ENCODE data around the gene THAP9. TPM values are rescaled to one million over a fixed set of nuclear protein-coding genes. Genes with fewer than 3 reads are reported as not detected.

THAP9 gene
- polyA plus RNA-seq, 3 donors = 1.4 to 1.9 (median 1.4) TPM

GRCh38 chr4:82851318-82851717 is 49.2 kb upstream of the THAP9 start:
- DNase-seq = no peak
- H4K20me1 ChIP-seq (ENCODE audit: insufficient read depth, low read length) = no peaks in the 10 kb centered on the region
- no peak overlapping the region for H3K4me3 Mint-ChIP-seq
- no peak overlapping the region for H3K4me3 ChIP-seq (replicated peaks in 1 of 3; ENCODE audit: low read depth in 2 of 3, low read length in 3 of 3)
- peaks cover 82 to 94% of the 10 kb centered on the region in 2 donors for H3K36me3 Mint-ChIP-seq
- no peaks in the 10 kb centered on the region for H3K9me3 ChIP-seq (replicated peaks in 1 of 2; ENCODE audit: control insufficient read depth in 1 of 2, insufficient read depth in 1 of 2, low read length in 2 of 2)
- H3K4me1 ChIP-seq (ENCODE audit: control insufficient read depth in 1 of 2, insufficient read depth in 2 of 2, low read length in 2 of 2) = no peaks in the 10 kb centered on the region
- H2AFZ ChIP-seq (ENCODE audit: insufficient read depth, low read depth, low read length, poor library complexity, severe bottlenecking) = no peak overlapping the region
- H3K79me2 ChIP-seq (ENCODE audit: insufficient read depth, low read length) = peaks cover 3% of the 10 kb centered on the region
- H3K9me3 Mint-ChIP-seq = no peaks in the 10 kb centered on the region
- peak overlapping the region in 1 of 2 donors; percentile 41 for H3K27ac ChIP-seq (ENCODE audit: low read depth in 1 of 2, low read length in 2 of 2)
- no peak overlapping the region for H3K4me2 ChIP-seq (replicated peaks; ENCODE audit: extremely low read depth, low read length, poor library complexity, severe bottlenecking)
- intact Hi-C loops (cut with micrococcal nuclease) = loop anchor here in 1 of 2 donors (10.0 kb wide), 1 partner anchor 53 kb away; the partner anchor contains the start of gene THAP9
- H3K4me1 Mint-ChIP-seq = no peaks in the 10 kb centered on the region
- WGBS (ENCODE audit: insufficient coverage) = no CpG with 5 or more reads among the region's 2 CpGs
- peak overlapping the region in 1 of 7 donors; percentile 48 for H3K27ac Mint-ChIP-seq
- H3K27me3 Mint-ChIP-seq (ENCODE audit: low read depth in 3 of 3) = no peaks in the 10 kb centered on the region
- H3K36me3 ChIP-seq (replicated peaks in 1 of 2; ENCODE audit: control insufficient read depth in 1 of 2, insufficient read depth in 2 of 2, low read length in 2 of 2) = peaks cover 92 to 100% of the 10 kb centered on the region in 2 donors
- TF ChIP-seq CTCF (IDR thresholded peaks at IDR 0.05) = no peak
- H3K27me3 ChIP-seq (ENCODE audit: control insufficient read depth in 2 of 2, insufficient read depth in 2 of 2, low read length in 2 of 2) = no peaks in the 10 kb centered on the region
- no peak overlapping the region for H3K9ac ChIP-seq (ENCODE audit: insufficient read depth, low read length, poor library complexity, severe bottlenecking)

- peaks cover 80 to 93% of the 10 kb centered on the region in 2 donors for H3K36me3 Mint-ChIP-seq
- Histone ChIP-seq H3K79me2 (ENCODE audit: insufficient read depth, low read length) (peaks cover 3% of the 10 kb centered on the region), H4K20me1 (ENCODE audit: insufficient read depth, low read length) (no peaks in the 10 kb centered on the region), H2AFZ (ENCODE audit: insufficient read depth, low read depth, low read length, poor library complexity, severe bottlenecking) (no peak overlapping the region), H3K9me3 (replicated peaks in 1 of 2; ENCODE audit: control insufficient read depth in 1 of 2, insufficient read depth in 1 of 2, low read length in 2 of 2) (no peaks in the 10 kb centered on the region), H3K27ac (ENCODE audit: low read depth in 1 of 2, low read length in 2 of 2) (peak overlapping the region in 1 of 2 donors; percentile 41), H3K9ac (ENCODE audit: insufficient read depth, low read length, poor library complexity, severe bottlenecking) (no peak overlapping the region), H3K36me3 (replicated peaks in 1 of 2; ENCODE audit: control insufficient read depth in 1 of 2, insufficient read depth in 2 of 2, low read length in 2 of 2) (peaks cover 92 to 100% of the 10 kb centered on the region in 2 donors), H3K4me1 (ENCODE audit: control insufficient read depth in 1 of 2, insufficient read depth in 2 of 2, low read length in 2 of 2) (no peaks in the 10 kb centered on the region), H3K4me3 (replicated peaks in 1 of 3; ENCODE audit: low read depth in 2 of 3, low read length in 3 of 3) (no peak overlapping the region), H3K27me3 (ENCODE audit: control insufficient read depth in 2 of 2, insufficient read depth in 2 of 2, low read length in 2 of 2) (no peaks in the 10 kb centered on the region), H3K4me2 (replicated peaks; ENCODE audit: extremely low read depth, low read length, poor library complexity, severe bottlenecking) (no peak overlapping the region)
- H3K4me1 Mint-ChIP-seq = no peaks in the 10 kb centered on the region
- WGBS (ENCODE audit: insufficient coverage) = no CpG with 5 or more reads among the region's 1 CpG
- H3K27ac Mint-ChIP-seq = peak overlapping the region in 4 of 7 donors; percentile 31 to 71 (median 69)
- H3K9me3 Mint-ChIP-seq = no peaks in the 10 kb centered on the region
- H3K4me3 Mint-ChIP-seq = no peak overlapping the region
- TF ChIP-seq CTCF (IDR thresholded peaks at IDR 0.05) = peak; percentile 55
- H3K27me3 Mint-ChIP-seq (ENCODE audit: low read depth in 3 of 3) = no peaks in the 10 kb centered on the region
- intact Hi-C loops (cut with micrococcal nuclease) = loop anchor here in 1 of 2 donors (10.0 kb wide), 1 partner anchor 53 kb away; the partner anchor contains the start of gene THAP9
- peak; percentile 12 to 37 (median 33) for DNase-seq
Measured at GRCh38 chr4:82851885-82852750, 48.4 kb upstream of the THAP9 start.
